ENCODE data around the gene MIGA2. TPM values are rescaled to one million over a fixed set of nuclear protein-coding genes. Genes with fewer than 3 reads are reported as not detected.

The MIGA2 gene
- total and polyA plus RNA-seq, 5 donors = 30.3 to 40.7 (median 35.8) TPM

DNA sequence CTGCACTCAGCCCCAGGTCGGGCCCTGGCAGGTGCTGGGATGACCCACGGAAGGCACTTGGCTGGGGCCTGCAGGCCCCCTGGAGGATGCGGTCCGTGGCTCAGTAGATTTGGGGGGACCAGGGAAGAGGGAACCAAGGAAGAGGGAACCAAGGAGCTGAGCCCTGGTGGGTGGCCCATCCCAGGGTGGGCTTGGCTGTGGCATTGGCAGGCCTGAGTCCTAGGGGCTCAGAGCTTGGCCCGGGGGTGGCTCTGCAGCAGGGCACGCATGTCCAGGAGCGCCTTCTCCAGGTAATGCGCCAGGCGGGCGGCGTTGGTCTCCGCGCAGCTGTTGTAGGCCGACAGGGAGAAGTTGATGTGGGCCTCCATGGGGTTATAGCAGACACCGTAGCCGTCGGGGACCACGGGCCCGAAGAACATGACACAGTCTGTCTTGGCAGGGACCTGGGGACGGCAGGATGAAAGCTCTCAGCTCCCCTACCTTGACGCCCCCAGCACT lies 58.8 kb downstream of the MIGA2 start:
- 96% methylated on average over 21 of the region's 21 CpGs for WGBS
- Histone ChIP-seq H3K4me1 (ENCODE audit: control insufficient read depth, insufficient read depth, low read length) (no peaks in the 10 kb centered on the region), H3K4me3 (ENCODE audit: low read length) (no peak overlapping the region), H3K27ac (ENCODE audit: low read length) (no peak overlapping the region), H3K27me3 (ENCODE audit: control insufficient read depth, insufficient read depth) (no peaks in the 10 kb centered on the region), H3K9me3 (ENCODE audit: control insufficient read depth, low read length) (no peaks in the 10 kb centered on the region)
- peak in 1 of 3 donors; percentile 51 for DNase-seq
- ATAC-seq = peak in 1 of 2 donors; percentile 4
- intact Hi-C loops (cut with DNase I) = no loop called here

DNA sequence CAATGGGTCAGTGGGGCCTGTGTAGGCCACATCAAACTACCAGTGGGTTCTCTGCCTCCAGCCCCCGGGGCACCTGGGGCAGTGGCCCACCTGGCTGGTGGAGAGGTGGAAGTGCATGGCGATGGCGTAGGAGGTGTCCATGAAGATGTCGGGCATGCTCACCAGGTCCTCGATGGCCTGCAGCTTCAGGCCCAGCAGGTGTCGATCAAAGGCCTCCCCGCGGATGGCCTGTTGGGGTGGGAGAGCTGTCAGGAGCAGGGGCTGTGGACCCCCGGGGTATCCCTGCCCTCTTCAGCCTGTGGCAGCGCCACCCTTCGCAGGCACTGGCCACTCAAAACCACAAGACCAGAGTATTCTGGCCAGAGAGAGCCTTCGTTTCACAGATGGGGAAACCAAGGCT lies 59.5 kb downstream of the MIGA2 start:
- 93% methylated on average over 12 of the region's 12 CpGs for WGBS
- ATAC-seq = no peak
- H3K9me3 ChIP-seq (ENCODE audit: control insufficient read depth, low read length) = no peaks in the 10 kb centered on the region
- no peaks in the 10 kb centered on the region for H3K4me1 ChIP-seq (ENCODE audit: control insufficient read depth, insufficient read depth, low read length)
- H3K4me3 ChIP-seq (ENCODE audit: low read length) = no peak overlapping the region
- intact Hi-C loops (cut with DNase I) = no loop called here
- H3K27me3 ChIP-seq (ENCODE audit: control insufficient read depth, insufficient read depth) = no peaks in the 10 kb centered on the region
- DNase-seq = peak in 1 of 3 donors; percentile 43
- no peak overlapping the region for H3K27ac ChIP-seq (ENCODE audit: low read length)

DNA sequence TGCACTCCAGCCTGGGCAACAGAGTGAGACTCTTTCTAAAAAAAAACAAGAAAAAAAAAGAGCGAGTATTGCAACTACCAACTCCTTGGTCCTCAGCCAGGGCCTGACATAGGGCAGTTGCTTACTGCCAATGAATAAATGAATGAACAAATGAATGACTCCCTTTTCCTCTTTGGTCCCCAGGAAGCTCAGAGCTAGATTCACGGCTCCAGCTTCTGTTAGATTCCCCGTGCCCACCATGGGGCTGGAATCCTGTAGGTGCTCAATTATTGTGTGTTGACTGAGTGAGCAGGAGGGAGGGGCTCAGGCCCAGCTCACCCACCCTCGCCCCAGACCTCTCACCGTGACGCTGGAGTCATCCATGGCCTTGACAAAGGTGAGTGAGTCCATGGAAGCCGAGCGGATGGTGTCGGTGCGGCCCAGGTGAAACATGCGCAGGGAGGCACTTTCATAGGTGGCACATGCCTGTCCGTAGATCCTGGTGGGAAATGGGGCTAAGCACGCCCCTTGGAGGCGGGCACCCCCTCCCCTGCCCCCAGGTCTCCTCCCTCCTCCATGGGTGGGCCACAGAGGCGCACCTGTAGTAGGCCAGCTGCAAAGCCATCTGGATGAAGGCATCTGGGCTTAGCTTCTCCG lies 61.4 kb downstream of the MIGA2 start:
- Histone ChIP-seq H3K27ac (ENCODE audit: low read length) (no peak overlapping the region), H3K9me3 (ENCODE audit: control insufficient read depth, low read length) (no peaks in the 10 kb centered on the region), H3K4me3 (ENCODE audit: low read length) (no peak overlapping the region), H3K4me1 (ENCODE audit: control insufficient read depth, insufficient read depth, low read length) (no peaks in the 10 kb centered on the region), H3K27me3 (ENCODE audit: control insufficient read depth, insufficient read depth) (no peaks in the 10 kb centered on the region)
- WGBS = 95% methylated on average over 16 of the region's 16 CpGs
- DNase-seq (peak in 1 of 3 donors; percentile 33), ATAC-seq (no peak)
- intact Hi-C loops (cut with DNase I) = no loop called here

DNA sequence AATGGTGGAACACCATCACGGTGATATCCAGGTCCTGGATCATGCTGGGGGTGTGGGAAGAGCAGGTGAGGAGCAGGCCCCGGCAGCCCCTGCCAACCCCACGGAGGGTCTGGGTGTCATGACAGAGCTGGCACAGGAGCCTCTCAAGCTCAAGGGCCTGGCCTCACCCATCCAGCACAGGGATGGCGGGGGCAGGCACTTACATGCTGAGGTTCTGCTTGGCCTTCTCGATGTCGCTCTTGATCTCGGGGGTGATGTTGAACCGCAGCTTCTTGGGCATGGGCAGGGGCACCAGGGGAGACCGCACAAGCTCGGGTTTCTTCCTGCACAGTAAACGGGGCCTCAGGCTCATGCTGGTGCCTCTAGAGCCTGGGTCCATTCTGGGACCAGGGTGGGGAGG lies 61.9 kb downstream of the MIGA2 start:
- no peak overlapping the region for H3K4me3 ChIP-seq (ENCODE audit: low read length)
- H3K27ac ChIP-seq (ENCODE audit: low read length) = no peak overlapping the region
- ATAC-seq (no peak), DNase-seq (peak in 1 of 3 donors; percentile 28)
- no peaks in the 10 kb centered on the region for H3K27me3 ChIP-seq (ENCODE audit: control insufficient read depth, insufficient read depth)
- no peaks in the 10 kb centered on the region for H3K9me3 ChIP-seq (ENCODE audit: control insufficient read depth, low read length)
- H3K4me1 ChIP-seq (ENCODE audit: control insufficient read depth, insufficient read depth, low read length) = no peaks in the 10 kb centered on the region
- WGBS = 92% methylated on average over 11 of the region's 11 CpGs
- intact Hi-C loops (cut with DNase I) = no loop called here

DNA sequence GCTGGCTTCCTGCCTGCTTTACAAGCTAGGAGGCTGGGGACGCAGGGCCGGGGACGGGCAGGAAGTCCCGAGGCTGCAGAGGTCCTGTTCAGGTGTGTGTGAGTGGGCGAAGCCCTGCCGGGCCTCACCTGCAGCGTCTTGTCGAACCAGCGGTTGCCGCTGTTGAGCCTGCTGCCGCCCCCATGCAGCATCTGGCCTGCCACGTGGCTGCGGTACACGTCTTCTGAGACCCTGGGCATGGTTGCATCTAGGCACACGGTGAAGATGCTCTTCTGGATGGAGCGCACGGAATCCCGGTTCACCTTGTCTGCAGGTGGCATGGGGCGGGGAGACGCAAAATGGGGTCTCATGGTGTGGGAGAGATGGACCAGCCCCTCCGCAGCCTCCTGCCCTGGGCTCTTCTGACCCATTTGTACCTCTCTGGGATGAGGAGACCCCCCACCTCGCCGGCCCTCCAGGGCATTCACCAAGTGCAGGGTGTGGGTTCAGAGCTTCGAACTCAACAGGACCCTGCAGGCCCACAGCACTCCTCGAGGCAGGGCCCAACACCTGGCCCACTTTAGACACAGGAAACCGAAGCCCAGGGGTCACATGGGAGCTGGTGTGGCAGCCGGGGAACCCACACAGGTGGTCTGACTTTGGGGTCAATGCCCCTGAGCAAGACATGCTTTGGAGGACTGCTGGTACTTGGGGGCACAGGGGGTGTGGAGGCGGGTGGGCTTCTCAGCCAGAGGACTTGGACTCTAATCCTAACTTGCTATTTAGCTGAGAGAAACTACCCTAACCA lies 64.2 kb downstream of the MIGA2 start:
- Histone ChIP-seq H3K4me3 (ENCODE audit: low read length) (no peak overlapping the region), H3K27me3 (ENCODE audit: control insufficient read depth, insufficient read depth) (no peaks in the 10 kb centered on the region), H3K9me3 (ENCODE audit: control insufficient read depth, low read length) (no peaks in the 10 kb centered on the region), H3K27ac (ENCODE audit: low read length) (no peak overlapping the region), H3K4me1 (ENCODE audit: control insufficient read depth, insufficient read depth, low read length) (no peaks in the 10 kb centered on the region)
- WGBS = 70% methylated on average over 28 of the region's 28 CpGs
- peak in 1 of 3 donors; percentile 39 for DNase-seq
- intact Hi-C loops (cut with DNase I) = no loop called here
- ATAC-seq = no peak

DNA sequence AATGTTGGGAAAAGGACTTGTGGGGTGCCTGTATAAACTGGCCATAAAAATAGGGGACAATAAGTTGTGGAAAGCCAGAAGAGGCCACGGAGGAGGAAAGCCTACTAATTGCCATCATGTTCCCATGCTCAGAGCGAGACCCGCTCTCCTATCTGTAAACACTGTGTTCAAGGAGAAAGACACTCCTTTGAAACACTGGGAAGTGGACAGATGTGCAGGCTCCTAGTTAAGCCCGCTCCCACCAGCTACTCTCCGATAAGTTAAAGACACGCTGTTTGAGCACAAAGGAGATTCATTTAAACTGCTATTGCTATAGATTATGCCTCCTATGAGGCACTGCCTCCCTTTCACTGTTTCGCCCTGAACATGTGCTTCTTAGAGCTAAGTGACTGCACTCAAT lies 64.9 kb downstream of the MIGA2 start:
- ATAC-seq (no peak), DNase-seq (peak in 1 of 3 donors; percentile 18)
- intact Hi-C loops (cut with DNase I) = no loop called here
- 89% methylated on average over 7 of the region's 7 CpGs for WGBS
- Histone ChIP-seq H3K27me3 (ENCODE audit: control insufficient read depth, insufficient read depth) (no peaks in the 10 kb centered on the region), H3K27ac (ENCODE audit: low read length) (no peak overlapping the region), H3K4me3 (ENCODE audit: low read length) (no peak overlapping the region), H3K9me3 (ENCODE audit: control insufficient read depth, low read length) (no peaks in the 10 kb centered on the region), H3K4me1 (ENCODE audit: control insufficient read depth, insufficient read depth, low read length) (no peaks in the 10 kb centered on the region)

DNA sequence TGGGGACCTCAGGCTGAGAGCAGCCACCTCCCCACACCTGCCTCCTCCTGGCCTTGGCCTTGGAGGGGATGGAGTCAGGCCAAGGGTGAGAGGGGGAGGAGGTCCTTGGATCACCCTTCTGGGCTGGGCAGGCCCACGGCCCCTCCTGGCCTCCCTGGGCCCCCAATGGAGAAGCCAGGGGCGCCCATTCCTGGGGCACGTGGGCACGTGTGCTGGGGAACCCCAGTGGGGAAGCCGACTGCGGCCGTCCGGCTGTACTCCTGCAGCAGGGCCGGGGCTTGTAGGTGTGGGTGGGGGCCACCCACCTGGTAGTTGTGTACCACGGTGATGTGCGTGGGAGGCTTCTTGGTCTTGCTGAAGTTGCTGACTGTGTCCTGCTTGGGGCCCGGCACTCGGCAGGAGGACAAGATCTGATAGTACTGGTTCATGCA lies 65.7 kb downstream of the MIGA2 start:
- no peak overlapping the region for H3K4me3 ChIP-seq (ENCODE audit: low read length)
- H3K27ac ChIP-seq (ENCODE audit: low read length) = no peak overlapping the region
- H3K27me3 ChIP-seq (ENCODE audit: control insufficient read depth, insufficient read depth) = no peaks in the 10 kb centered on the region
- peak in 1 of 3 donors; percentile 46 for DNase-seq
- 90% methylated on average over 13 of the region's 13 CpGs for WGBS
- no peaks in the 10 kb centered on the region for H3K9me3 ChIP-seq (ENCODE audit: control insufficient read depth, low read length)
- ATAC-seq = peak; percentile 2 to 6
- no peaks in the 10 kb centered on the region for H3K4me1 ChIP-seq (ENCODE audit: control insufficient read depth, insufficient read depth, low read length)
- intact Hi-C loops (cut with DNase I) = no loop called here

DNA sequence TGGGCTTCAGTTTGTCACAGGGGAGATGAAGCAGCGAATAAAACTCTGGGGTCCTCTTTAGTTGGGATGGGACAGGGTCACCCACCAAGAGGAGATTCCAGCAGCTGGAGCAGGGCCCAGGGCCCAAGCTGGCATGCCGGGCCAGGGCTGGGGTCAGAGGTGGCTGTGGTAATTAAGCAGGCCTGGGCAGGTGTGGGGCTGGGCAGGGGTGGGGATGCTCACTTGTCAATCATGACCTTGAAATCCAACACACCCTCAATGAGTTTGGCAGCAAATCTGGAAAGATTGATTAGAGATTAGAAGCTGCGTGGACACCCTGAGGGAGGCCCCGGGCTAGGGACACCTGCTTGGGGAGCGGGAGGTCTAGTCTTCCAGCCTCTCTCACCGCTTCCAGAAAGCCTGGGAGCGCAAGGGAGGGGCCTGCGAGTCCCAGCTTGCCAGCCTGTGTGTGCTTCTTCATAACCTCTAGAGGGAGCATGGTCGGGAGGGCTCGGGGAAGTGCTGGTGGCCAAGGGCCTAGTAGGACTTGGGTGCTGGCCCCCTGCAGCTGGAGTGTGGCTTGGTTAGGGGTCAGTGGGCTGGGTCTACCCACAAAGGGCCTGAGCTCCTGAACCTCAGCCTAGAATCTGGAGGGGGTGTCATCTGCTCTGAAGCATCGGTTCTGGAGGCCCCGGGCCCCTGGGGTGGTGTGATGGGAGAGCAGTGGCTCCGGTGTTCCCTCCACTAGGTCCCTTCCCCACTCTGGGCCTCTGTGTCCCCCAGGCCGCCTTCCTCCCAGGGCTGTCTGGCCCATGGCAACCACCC lies 66.6 kb downstream of the MIGA2 start:
- intact Hi-C loops (cut with DNase I) = no loop called here
- Histone ChIP-seq H3K4me3 (ENCODE audit: low read length) (no peak overlapping the region), H3K27me3 (ENCODE audit: control insufficient read depth, insufficient read depth) (no peaks in the 10 kb centered on the region), H3K27ac (ENCODE audit: low read length) (no peak overlapping the region), H3K9me3 (ENCODE audit: control insufficient read depth, low read length) (no peaks in the 10 kb centered on the region), H3K4me1 (ENCODE audit: control insufficient read depth, insufficient read depth, low read length) (no peaks in the 10 kb centered on the region)
- ATAC-seq (peak; percentile 52 to 53), DNase-seq (peak in 2 of 3 donors; percentile 51 to 79)
- WGBS = 53% methylated on average over 14 of the region's 14 CpGs

DNA sequence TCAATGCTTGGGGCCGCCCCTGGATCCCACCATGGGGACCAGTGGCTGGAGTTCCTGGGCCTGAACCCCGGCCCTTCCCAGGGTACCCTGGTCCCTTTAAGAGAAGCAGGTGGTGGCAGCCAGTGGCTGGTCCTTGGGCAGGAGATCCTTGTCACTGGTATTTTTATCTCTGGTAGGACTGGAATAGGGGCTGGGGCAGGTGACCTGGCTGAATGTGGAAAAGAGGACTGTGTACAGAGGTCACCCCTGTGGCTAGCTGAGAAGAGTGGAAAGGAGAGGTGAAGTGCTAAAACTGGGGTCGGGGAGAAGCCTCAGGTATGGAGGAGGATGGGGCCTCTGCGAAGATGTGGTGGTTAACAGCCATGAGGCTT lies 67.2 kb downstream of the MIGA2 start:
- no peak for ATAC-seq
- intact Hi-C loops (cut with DNase I) = no loop called here
- DNase-seq = peak in 1 of 3 donors; percentile 5
- Histone ChIP-seq H3K9me3 (ENCODE audit: control insufficient read depth, low read length) (no peaks in the 10 kb centered on the region), H3K4me1 (ENCODE audit: control insufficient read depth, insufficient read depth, low read length) (no peaks in the 10 kb centered on the region), H3K27me3 (ENCODE audit: control insufficient read depth, insufficient read depth) (no peaks in the 10 kb centered on the region), H3K4me3 (ENCODE audit: low read length) (no peak overlapping the region), H3K27ac (ENCODE audit: low read length) (no peak overlapping the region)
- WGBS = 79% methylated on average over 4 of the region's 4 CpGs

DNA sequence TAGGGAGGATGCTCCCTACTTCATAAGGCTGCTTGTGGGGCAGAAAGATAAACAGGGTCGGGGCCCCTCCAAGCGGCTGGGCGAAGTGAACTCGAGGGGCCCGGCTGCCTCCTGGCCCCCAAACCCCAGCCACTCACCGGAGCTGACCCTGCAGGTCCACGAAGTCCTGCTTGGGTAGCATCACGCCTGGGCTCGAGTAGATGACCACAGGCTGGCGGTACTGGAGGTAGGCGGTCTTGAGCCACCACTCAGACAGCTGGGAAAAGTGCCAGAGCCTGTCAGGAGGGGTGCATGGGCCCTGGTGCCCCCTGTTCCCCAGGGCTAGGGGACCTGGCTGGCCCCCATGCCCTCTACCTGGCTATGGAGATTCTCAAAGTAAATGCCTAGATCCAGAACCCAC lies 67.6 kb downstream of the MIGA2 start:
- H3K4me1 ChIP-seq (ENCODE audit: control insufficient read depth, insufficient read depth, low read length) = no peaks in the 10 kb centered on the region
- H3K27ac ChIP-seq (ENCODE audit: low read length) = no peak overlapping the region
- H3K4me3 ChIP-seq (ENCODE audit: low read length) = no peak overlapping the region
- 79% methylated on average over 11 of the region's 11 CpGs for WGBS
- no peaks in the 10 kb centered on the region for H3K27me3 ChIP-seq (ENCODE audit: control insufficient read depth, insufficient read depth)
- intact Hi-C loops (cut with DNase I) = no loop called here
- DNase-seq = peak in 1 of 3 donors; percentile 60
- no peak for ATAC-seq
- H3K9me3 ChIP-seq (ENCODE audit: control insufficient read depth, low read length) = no peaks in the 10 kb centered on the region

Data from right cardiac atrium (tissue), 5 donors.